HG03575 (cell line): ENCODE measurements around the gene CDK5R2.

Source experiments
- ATAC-seq: cut with Tn5 transposase; IDR thresholded peaks from one replicate; pipeline ENCODE4 v1.9.1; 2021; ENCODE audit not compliant: unreplicated experiment, insufficient number of reproducible peaks, low FRiP score; ENCODE audit errors: extremely low read depth

CDK5R2 gene

GRCh38 chr2:219000569-219000960 is 41.1 kb downstream of the CDK5R2 start:
- ATAC-seq, result no peak

DNA sequence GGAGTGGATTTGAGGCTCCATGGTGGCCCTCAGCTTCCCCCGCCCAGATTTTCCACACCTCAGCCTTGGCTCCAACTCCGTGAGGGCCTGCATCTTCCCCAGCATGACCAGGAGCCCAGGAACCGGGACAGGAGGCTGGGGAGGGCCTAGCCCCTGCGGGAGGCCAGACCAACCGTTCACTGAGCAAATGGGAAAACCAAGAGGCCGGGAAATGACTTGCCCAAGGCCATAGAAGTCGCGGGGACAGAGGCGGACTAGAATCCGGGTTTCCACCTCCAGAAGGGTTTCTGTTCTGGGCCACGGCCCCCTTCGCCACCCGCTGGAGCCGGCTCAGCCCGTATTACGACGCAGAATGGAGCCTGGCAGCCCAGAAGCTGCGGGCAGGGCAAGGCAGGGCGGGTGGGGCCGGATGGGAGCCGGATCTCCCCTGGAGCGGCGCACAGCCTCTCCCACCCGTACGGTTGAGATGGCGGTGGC is 41.7 kb downstream of the CDK5R2 start:
- no peak for ATAC-seq

GRCh38 chr2:219001577-219002394 is 42.3 kb downstream of the CDK5R2 start:
- ATAC-seq, result no peak

GRCh38 chr2:219002395-219003266 is 43.2 kb downstream of the CDK5R2 start:
- ATAC-seq, result no peak

DNA sequence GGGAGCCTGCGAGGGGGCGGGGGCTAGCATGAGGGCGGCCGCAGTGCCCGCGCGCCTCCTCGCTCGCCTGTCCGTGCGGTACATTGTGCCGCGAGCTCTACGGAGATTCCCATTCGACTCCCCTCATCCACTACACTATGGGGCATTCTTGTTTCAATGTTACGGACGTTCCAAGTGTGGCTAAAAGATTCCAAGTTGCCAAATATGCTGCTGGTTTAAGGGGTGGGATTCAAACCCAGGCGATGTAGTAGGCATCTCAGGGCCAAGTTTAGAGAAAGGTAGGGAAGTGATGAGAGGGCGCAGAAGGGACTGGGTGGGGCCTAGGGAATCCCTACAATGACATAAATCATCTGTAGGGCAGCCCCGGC is 43.8 kb downstream of the CDK5R2 start:
- no peak for ATAC-seq

- no peak for ATAC-seq
Observed at GRCh38 chr2:219003979-219004378, 44.5 kb downstream of the CDK5R2 start.

DNA sequence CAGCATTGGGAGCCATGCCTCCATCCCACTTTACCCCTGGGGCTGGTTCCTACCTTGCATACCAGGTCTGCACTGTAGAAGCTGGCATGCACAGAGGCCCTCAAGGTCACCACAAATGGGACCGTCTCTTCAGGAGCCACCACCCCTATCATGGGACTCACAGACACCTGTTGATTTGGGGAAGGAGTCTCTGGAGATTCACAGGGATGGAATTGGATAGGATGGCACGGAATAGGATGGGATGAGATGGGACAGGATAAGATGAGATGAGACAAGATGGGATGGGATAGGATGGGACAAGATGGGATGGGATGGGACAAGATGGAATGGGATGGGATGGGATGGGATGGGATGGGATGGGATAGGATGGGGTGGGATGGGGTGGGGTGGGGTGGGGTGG is 49.8 kb downstream of the CDK5R2 start:
- ATAC-seq, result no peak

- no peak for ATAC-seq
Observed at GRCh38 chr2:219010162-219010756, 50.8 kb downstream of the CDK5R2 start.

- ATAC-seq, result no peak
Observed at GRCh38 chr2:219010873-219011272, 51.4 kb downstream of the CDK5R2 start.
